ENCODE results near the gene ERICH4. TPM values are rescaled to one million over a fixed set of nuclear protein-coding genes. Genes with fewer than 3 reads are reported as not detected.

Gene ERICH4
- total and polyA plus RNA-seq, 8 donors: not detected

DNA sequence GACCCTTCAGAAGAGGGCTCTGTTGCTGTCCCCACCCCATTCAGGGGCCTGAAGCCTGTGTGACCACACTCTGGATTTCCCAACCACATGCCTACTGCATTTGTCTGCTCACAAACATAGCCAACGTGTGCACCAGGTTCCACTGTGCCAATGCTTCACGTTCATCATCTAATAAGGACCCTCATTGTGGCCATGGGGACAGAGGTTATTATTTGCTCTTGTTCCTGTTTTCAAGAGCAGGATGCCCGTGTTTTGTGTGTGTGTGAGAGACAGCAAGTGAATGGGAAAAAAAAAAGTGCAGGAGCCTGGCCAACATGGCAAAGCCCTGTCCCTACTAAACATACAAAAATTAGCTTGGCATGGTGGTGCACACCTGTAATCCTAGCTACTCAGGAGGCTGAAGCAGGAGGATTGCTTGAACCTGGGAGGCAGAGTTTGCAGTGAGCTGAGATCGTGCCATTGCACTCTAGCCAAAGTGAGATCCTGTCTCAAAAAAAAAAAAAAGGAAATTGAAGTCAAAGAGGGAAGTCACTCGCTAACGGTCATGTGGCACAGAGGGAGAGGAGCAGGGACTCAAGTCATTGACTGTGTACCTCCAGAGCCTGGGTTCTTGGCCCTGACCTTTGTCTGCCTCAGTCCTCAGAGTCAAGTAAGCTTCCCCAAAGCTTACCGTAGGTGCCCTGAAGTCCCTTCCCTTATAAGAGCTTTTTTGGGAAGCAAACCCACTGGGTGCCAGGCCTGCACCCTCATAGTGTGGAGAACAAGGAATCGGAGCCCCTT, 22.7 kb upstream of the ERICH4 start:
- TF ChIP-seq, protein P1, sequence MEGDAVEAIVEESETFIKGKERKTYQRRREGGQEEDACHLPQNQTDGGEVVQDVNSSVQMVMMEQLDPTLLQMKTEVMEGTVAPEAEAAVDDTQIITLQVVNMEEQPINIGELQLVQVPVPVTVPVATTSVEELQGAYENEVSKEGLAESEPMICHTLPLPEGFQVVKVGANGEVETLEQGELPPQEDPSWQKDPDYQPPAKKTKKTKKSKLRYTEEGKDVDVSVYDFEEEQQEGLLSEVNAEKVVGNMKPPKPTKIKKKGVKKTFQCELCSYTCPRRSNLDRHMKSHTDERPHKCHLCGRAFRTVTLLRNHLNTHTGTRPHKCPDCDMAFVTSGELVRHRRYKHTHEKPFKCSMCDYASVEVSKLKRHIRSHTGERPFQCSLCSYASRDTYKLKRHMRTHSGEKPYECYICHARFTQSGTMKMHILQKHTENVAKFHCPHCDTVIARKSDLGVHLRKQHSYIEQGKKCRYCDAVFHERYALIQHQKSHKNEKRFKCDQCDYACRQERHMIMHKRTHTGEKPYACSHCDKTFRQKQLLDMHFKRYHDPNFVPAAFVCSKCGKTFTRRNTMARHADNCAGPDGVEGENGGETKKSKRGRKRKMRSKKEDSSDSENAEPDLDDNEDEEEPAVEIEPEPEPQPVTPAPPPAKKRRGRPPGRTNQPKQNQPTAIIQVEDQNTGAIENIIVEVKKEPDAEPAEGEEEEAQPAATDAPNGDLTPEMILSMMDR (IDR thresholded peaks at IDR 0.05): no peak
- no peaks in the 10 kb centered on the region for H3K4me1 ChIP-seq
- peak overlapping the region in 1 of 4 donors; percentile 33 for H3K27ac ChIP-seq
- DNase-seq: no peak
- H3K36me3 ChIP-seq: peaks cover 4 to 62% (median 38%) of the 10 kb centered on the region in 3 donors
- H3K4me3 ChIP-seq: no peak overlapping the region
- WGBS, 2 donors: 79 to 80% methylated on average over 8 of the region's 8 CpGs
- intact Hi-C loops (cut with DNase I): no loop called here
- no peaks in the 10 kb centered on the region for H3K27me3 ChIP-seq
- FAIRE-seq: no peak
- H3K9me3 ChIP-seq: no peaks in the 10 kb centered on the region
- ATAC-seq: peak in 2 of 4 donors; percentile 34 to 72

DNA sequence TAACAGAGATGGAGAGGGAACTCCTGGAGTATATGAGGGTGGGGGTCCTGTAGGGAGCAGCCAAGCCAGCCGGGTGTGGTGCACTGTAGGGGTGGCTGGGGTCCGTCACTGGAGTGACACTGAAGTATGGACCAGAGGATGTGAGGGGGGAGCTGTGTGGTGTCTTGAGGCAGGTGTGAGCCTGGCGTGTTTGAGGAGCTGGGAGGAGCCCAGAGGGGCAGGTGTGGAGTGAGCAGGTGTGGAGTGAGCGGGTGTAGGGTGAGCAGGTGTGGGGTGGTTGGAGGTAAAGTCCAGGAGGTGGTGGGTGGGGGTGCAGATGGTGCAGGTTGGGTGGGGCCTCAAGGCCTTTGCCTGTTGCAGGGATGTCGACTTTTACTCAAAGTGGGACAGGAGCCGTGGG, 21.6 kb upstream of the ERICH4 start:
- DNase-seq (peak in 1 of 6 donors; percentile 46), ATAC-seq (no peak), FAIRE-seq (no peak)
- H3K4me3 ChIP-seq: no peak overlapping the region
- H3K4me1 ChIP-seq: no peaks in the 10 kb centered on the region
- TF ChIP-seq, protein P1 (IDR thresholded peaks at IDR 0.05): no peak
- intact Hi-C loops (cut with DNase I): no loop called here
- WGBS, 2 donors: 83 to 84% methylated on average over 6 of the region's 6 CpGs
- H3K9me3 ChIP-seq: no peaks in the 10 kb centered on the region
- peaks cover 4 to 66% (median 40%) of the 10 kb centered on the region in 3 donors for H3K36me3 ChIP-seq
- H3K27me3 ChIP-seq: no peaks in the 10 kb centered on the region
- no peak overlapping the region for H3K27ac ChIP-seq

DNA sequence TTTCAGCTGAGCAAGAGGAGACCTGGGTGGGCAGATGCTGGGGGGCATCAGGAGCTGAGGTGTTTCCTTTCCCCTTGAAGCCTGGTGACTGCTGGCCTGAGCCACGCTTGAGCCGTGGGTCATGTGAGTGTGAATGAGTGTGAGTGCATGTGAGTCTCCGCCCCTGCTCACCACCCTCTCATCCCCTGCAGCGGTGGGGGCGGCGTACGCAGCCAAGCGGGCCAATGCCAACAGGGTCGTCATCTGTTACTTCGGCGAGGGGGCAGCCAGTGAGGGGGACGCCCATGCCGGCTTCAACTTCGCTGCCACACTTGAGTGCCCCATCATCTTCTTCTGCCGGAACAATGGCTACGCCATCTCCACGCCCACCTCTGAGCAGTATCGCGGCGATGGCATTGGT, 21.0 kb upstream of the ERICH4 start:
- WGBS, 2 donors: 94 to 96% methylated on average over 20 of the region's 20 CpGs
- FAIRE-seq (no peak), ATAC-seq (no peak), DNase-seq (peak in 1 of 6 donors; percentile 46)
- Histone ChIP-seq H3K27ac (no peak overlapping the region), H3K9me3 (no peaks in the 10 kb centered on the region), H3K27me3 (no peaks in the 10 kb centered on the region), H3K4me3 (no peak overlapping the region), H3K36me3 (peaks cover 4 to 63% (median 40%) of the 10 kb centered on the region in 3 donors), H3K4me1 (no peaks in the 10 kb centered on the region)
- intact Hi-C loops (cut with DNase I): no loop called here
- TF ChIP-seq, protein P1 (IDR thresholded peaks at IDR 0.05): no peak

DNA sequence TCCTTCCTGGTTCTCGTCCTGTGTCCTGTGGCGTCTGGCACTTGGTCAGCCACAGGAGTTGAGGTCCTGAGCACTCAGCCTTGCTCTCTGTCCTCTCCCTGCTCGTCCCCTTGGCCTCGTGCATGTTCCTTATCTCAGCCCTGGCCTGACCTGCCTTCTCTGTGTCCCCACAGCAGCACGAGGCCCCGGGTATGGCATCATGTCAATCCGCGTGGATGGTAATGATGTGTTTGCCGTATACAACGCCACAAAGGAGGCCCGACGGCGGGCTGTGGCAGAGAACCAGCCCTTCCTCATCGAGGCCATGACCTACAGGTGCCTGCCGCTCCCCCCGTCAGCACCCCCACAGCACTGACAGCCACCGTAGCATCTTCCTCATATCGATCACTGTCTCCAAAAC, 20.5 kb upstream of the ERICH4 start:
- H3K36me3 ChIP-seq: peaks cover 4 to 63% (median 40%) of the 10 kb centered on the region in 3 donors
- FAIRE-seq (no peak), DNase-seq (peak in 1 of 6 donors; percentile 42), ATAC-seq (no peak)
- 87 to 90% methylated on average over 18 of the region's 18 CpGs for WGBS, 2 donors
- H3K27ac ChIP-seq: no peak overlapping the region
- intact Hi-C loops (cut with DNase I): no loop called here
- no peaks in the 10 kb centered on the region for H3K27me3 ChIP-seq
- no peaks in the 10 kb centered on the region for H3K4me1 ChIP-seq
- TF ChIP-seq, protein P1 (IDR thresholded peaks at IDR 0.05): no peak
- no peaks in the 10 kb centered on the region for H3K9me3 ChIP-seq
- no peak overlapping the region for H3K4me3 ChIP-seq

DNA sequence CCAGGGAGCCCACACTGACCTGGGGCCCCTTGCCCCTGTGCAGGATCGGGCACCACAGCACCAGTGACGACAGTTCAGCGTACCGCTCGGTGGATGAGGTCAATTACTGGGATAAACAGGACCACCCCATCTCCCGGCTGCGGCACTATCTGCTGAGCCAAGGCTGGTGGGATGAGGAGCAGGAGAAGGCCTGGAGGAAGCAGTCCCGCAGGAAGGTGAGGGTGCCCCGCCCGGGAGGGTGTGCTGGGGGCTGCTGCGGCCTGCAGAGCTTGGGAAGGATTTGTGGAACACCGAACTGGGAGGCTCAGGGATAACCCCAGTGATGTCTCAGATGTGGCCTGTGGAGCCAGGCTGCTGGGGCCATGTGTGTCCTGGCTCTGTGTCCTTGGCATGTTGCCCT, 20.0 kb upstream of the ERICH4 start:
- FAIRE-seq (no peak), DNase-seq (peak in 1 of 6 donors; percentile 58), ATAC-seq (no peak)
- no peaks in the 10 kb centered on the region for H3K4me1 ChIP-seq
- intact Hi-C loops (cut with DNase I): no loop called here
- WGBS, 2 donors: 96% methylated on average over 12 of the region's 12 CpGs
- H3K9me3 ChIP-seq: no peaks in the 10 kb centered on the region
- H3K27me3 ChIP-seq: no peaks in the 10 kb centered on the region
- TF ChIP-seq, protein P1 (IDR thresholded peaks at IDR 0.05): no peak
- H3K36me3 ChIP-seq: peaks cover 4 to 63% (median 40%) of the 10 kb centered on the region in 3 donors
- no peak overlapping the region for H3K4me3 ChIP-seq
- H3K27ac ChIP-seq: no peak overlapping the region
